ENCODE measurements around the gene ANTXR1. TPM values are rescaled to one million over a fixed set of nuclear protein-coding genes. Genes with fewer than 3 reads are reported as not detected.

ANTXR1 gene
- 91.3 TPM for total RNA-seq

GRCh38 chr2:69013142-69013839, at the start of gene ANTXR1:
TSS of gene ANTXR1 (plus strand) at chr2:69013179. CDS start at chr2:69013500, 321 bp downstream.

GRCh38 chr2:68974251-68974650, 38.7 kb upstream of the ANTXR1 start, which contains the start of gene GKN1:
TSS of gene GKN1 (plus strand) at chr2:68974636. CDS start at chr2:68974678, 42 bp downstream.

Small RNA genes within 50 kb of the gene (small RNA-seq; reads per million reads assigned to genes)
- gene MIR3126 (ENCODE audit: low replicate concordance) (0.16 reads per million), gene RNA5SP96 (ENCODE audit: low replicate concordance) (not detected), gene RNU6-1216P (ENCODE audit: low replicate concordance) (not detected)

Other genes starting within 250 kb of the ANTXR1 start
- not detected for gene BMP10, start 141.8 kb upstream of the ANTXR1 start, total RNA-seq
- 0.53 TPM for gene GKN2, start 60.3 kb upstream of the ANTXR1 start, total RNA-seq
- gene GKN1, start 38.5 kb upstream of the ANTXR1 start, total RNA-seq, result not detected